Cerebellar cortex (tissue), 1 donor: ENCODE measurements around the gene LOXL3.

Source experiments
- DNase-seq: peaks from one replicate; pipeline ENCODE4 v3.0.0-alpha.2; 2015; ENCODE audit warnings: low spot score

Gene LOXL3

DNA sequence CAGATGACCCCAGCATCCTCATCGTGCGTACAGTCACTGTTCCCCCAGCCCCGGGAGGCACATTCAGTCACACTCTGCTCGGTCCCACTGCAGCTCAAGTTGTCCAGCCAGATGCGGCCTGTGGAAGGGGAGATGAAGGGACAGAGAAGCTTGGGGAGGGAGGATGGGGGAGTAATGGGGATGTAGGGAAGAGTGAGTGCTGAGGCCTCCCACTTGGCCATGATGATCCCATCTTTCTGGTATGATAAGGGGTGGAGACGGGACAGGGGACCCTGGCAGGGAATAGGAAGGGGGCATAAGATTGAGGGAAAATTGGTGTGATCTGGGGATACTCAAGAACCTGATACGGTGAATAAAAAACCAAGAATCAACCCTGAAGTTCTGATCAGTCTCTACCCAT, 3.5 kb downstream of the LOXL3 start:
- no peak for DNase-seq

DNA sequence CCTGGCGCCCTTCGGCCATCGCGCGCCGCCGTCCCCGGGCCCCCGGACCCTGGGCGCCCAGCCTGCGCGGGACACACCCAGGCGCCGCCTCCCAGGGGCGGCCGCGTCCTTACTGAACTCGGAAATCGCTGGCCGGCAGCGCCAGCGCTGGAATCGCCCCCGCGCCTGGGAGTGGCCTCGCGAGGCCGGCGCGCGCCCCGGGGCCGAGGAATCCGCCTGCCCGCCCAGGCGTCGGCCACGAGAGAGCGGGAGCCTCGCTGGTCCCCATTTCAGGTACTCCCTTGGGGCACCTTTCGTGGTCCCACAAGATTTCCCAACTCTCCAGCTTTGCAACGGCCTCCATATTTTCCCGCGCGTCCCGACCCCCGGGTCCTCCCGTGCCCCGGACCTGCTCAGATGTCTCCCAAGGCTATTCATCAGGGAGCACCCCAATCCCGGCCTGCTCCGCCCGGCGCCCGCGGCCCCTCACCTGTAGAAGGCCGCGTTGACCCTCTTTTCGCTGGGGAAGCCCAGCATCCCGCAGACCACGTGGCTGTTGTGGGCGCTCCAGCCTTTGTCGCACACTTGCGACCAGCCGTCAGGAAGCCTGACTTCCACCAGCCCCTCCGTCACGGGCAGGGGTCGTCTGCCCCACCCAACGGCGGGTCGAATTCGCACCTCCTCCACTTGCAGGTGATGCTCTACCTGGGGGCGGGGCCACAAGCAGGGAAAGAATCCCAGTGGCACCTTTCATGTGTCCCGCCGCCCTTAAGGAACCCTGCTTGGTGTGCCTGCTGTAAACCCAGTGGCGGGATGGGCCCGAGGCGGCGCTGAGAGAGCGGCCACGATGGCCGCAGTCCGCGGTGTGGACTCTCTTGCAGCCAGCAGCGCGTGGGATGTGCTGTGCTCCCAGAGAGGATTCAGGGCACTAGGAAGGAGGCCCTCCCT, 4.6 kb downstream of the LOXL3 start:
- no peak for DNase-seq

DNA sequence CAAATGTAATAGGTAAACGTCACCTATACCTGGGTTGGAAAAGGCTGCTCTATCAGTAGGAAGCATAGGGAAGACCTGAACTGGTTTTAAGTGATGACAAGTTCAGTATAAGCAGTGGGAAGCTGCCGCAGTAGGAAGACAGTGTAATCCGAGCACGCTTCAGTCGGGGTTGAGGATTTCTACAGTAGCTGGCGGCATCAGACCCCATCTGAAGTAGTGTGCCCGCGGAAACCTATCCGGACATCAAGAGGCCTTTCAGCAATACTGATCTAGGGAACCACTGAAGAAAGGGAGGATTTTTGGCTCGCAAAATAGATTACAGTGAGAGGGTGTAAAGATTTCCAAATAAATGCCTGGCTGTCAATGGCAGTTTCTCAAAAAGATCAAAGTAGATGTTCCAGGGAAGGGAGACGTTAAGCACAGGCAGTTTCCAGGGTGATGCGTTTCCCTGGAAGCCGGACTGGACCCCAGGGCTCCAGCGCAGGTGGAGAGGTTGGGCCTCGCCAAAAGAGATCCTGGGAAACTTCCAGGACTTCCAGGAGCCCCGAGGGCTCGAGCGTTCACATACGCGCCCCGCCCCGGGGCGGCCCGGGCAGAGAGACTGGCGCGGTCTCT, 5.3 kb downstream of the LOXL3 start:
- DNase-seq: no peak

GRCh38 chr2:74546004-74546403, 7.7 kb downstream of the LOXL3 start:
- no peak for DNase-seq

GRCh38 chr2:74544634-74545033, 9.1 kb downstream of the LOXL3 start:
- no peak for DNase-seq

- no peak for DNase-seq
Measured at GRCh38 chr2:74542978-74543377, 10.8 kb downstream of the LOXL3 start.

DNA sequence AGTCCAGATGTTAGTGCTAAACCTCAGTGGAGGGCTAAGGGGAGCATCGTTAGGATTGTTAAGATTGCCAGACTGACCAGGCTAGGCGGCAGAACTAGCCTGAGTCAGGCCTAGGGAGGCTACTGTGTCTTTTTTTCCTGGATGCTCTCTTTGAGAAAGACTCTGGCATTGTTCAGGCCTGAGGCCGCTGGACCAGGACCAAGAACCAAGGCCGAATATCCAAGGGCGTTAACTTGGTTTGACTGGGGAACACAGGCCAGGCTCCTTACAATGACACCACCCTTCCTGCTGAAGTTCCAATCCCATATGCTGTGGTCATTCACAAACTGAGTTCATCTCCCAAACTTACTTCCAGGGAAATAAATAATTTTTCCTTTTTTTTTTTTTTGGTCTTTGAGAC, 13.5 kb downstream of the LOXL3 start:
- DNase-seq: no peak

GRCh38 chr2:74538881-74539339, 14.8 kb downstream of the LOXL3 start:
- no peak for DNase-seq

- DNase-seq: no peak
Measured at GRCh38 chr2:74537140-74537539, 16.6 kb downstream of the LOXL3 start.

DNA sequence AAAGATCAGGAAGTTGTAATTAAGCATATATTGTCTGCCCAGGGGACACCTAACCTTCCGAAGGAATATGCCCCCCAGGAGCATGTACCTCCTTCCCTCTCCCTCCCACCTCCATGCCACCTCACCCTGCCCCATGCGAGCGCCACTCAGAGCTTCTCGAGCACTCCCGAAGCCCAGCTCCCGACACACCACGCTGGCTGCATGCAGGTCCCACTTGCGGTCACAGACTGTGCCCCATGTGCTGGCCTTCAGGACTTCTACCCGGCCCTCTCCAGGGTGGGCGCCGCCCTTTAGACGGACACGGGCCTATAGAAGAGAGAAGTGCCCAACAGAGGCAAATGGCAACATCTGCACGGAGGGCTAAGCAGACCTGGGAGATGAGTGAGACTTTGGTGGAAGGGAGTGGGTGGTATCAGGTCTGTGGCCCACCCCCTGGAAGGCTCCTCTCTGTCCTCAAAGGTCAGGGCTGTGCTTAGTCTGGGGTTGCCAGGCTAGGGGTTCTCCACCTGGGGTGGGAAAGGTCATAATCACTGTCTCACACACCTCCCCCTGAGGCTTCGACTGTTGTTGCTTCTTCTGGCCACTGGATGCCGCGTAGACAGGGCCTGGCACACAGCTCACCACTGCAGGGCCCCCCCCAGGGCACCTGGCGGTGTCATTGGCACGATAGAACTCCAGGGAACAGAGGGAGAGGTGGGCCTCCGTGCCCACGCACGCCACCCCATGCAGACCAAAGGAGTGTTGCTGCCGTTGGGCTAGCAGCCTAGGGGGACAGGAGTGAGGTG, 17.4 kb downstream of the LOXL3 start:
- no peak for DNase-seq

- no peak for DNase-seq
Measured at GRCh38 chr2:74535440-74535965, 18.2 kb downstream of the LOXL3 start.

DNA sequence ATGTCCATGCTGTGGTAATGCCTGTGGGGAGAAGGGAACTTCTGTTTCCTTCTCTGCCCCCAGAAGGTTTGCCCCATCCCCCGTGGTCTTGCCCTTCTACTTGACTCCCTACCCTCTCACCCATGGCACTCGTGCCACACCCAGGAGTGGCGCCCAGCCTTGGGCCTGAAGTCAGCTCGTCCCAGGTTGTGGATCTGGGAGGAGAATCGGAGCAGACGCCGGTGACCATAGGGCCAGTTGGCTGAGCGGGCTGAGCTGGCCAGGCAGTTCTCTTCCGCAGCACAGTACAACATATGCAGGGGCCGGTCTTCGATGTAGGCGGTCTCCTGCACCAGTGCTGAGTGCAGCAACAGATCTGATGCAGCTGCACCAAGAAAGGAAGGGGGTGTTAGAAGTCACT, 19.3 kb downstream of the LOXL3 start:
- DNase-seq: no peak

DNA sequence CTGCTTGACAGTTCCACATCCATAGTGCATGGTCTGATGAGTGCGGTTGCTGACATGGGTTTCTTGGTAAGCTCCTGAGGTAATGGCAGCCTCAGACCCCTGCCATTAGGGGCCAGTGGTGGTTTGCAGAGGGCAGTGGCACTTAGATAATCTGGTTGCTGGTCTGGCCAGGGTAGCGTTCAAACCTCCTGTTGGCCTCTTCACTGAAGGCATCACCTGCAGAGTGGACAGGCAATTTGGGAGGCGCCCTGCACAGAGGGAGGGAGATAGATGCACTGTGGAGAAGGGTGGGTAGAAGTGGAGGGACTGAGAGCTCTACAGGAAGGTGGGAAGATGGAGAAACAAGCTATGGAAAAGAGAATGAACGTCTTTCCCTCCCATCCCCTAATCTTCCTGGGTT, 20.3 kb downstream of the LOXL3 start:
- DNase-seq: no peak

- DNase-seq: peak; percentile 55
Measured at GRCh38 chr2:74532222-74532621, 21.5 kb downstream of the LOXL3 start.

GRCh38 chr2:74531666-74532065, 22.1 kb downstream of the LOXL3 start:
- no peak for DNase-seq

- peak; percentile 28 for DNase-seq
Measured at GRCh38 chr2:74530239-74531187, 23.2 kb downstream of the LOXL3 start.

DNA sequence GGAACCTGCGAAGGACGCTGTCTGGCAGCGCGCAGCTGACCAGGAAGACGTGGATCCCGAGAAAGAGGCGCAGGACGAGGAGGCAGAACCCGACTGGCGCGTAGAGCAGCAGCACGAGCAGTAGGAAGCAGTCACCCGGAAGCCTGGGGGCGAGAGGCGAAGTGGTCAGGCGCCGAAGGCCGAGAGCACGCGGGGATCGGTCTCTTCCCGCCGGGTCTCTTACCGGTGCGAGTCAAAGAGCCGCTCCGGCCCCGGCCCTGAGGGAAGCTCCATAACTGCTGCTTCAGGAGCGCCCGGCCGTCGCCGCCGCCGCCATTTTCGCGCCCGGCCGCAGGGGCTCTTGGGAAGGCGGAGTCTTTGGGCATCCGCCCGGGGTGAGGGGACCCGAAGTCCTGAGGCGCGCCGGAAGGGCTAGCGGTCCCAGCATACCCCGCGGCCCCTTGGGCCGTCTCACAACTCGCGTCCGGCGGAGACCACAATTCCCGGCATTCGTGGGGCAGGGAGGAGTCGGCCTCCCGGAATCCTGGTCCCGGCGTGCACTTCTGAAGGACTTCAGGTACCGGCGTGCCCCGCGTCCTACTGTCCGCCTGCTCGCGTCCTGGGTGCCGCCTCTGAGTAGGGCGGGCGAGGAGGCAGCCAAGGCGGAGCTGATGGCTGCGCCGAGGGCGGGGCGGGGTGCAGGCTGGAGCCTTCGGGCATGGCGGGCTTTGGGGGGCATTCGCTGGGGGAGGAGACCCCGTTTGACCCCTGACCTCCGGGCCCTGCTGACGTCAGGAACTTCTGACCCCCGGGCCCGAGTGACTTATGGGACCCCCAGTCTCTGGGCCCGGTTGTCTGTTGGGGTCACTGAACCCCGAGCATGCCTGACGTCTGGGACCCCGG, 24.1 kb downstream of the LOXL3 start, which contains the start of the genes AUP1 and HTRA2:
Gene AUP1 (minus strand): TSS at position 350 of the 882 bp plus-strand sequence. CDS start 77 bp downstream, at position 273.
Gene HTRA2 (plus strand): TSS at position 577 of the 882 bp plus-strand sequence. CDS start 74 bp downstream, at position 651.
- DNase-seq: peak; percentile 99

- DNase-seq: no peak
Measured at GRCh38 chr2:74528600-74529356, 25.0 kb downstream of the LOXL3 start.

DNA sequence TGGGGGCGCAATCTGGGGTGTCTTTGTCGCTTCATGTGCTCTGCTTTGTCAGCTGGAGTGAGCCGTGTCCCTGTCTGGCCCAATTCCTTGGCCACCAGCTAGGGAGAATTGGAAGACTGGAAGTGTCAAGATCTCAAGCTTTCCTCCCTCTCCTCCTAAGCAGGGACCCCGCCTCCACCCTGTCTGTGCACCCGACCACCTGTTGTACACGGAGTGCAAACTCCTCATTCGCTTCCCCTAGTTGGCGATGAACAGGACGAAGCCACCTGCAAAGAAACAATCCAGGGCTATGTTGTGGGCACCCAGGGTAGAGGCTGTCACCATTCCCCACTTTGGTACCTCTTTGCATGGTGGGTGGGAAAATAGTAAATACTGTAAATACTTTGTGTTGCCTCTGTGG, 26.0 kb downstream of the LOXL3 start:
- no peak for DNase-seq
